HG02623 (cell line): ENCODE data around the gene GATAD2A.

Experiments used
- ATAC-seq: cut with Tn5 transposase; IDR thresholded peaks from one replicate; pipeline ENCODE4 v1.9.1; 2021; ENCODE audit warnings: moderate library complexity; ENCODE audit not compliant: unreplicated experiment

GATAD2A gene

DNA sequence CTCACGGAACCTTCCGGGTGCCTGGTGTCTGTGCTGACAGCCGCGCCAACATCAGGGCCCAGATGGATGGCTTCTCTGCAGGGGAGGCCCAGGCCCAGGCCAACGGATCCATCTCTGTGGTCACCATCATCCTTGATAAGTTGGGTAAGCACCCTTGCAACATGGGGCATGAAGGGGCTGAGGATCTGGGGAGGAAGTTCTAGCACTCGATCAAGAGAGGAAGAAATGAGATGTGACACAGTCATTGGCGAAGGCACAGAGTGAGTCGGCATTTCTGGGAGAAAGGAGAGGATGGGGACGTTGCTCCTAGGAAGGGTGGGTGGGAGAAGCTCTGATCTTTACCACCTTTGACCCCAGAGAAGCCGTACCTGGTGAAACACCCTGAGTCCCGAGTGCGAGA is 137.0 kb downstream of the GATAD2A start:
- ATAC-seq = no peak

DNA sequence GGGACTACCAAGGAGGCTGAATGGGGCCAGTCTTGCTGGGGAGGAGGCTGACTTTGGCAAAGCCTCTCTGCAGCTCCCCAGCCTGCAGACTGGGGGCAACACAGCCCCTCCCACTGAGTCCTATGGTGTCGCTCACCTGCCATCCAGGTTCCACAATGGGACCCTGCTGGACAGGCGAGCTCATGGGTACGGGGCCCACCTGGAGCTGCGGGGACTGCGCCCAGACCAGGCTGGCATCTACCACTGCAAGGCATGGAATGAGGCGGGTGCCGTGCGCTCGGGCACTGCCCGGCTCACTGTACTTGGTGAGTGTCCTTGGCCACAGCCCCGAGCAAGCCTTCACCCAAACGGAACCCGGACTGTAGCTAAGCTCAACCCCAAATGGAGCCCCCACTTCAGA is 137.6 kb downstream of the GATAD2A start:
- ATAC-seq = no peak

- no peak for ATAC-seq
These were observed 138.2 kb downstream of the GATAD2A start for GRCh38 chr19:19543640-19544039.

DNA sequence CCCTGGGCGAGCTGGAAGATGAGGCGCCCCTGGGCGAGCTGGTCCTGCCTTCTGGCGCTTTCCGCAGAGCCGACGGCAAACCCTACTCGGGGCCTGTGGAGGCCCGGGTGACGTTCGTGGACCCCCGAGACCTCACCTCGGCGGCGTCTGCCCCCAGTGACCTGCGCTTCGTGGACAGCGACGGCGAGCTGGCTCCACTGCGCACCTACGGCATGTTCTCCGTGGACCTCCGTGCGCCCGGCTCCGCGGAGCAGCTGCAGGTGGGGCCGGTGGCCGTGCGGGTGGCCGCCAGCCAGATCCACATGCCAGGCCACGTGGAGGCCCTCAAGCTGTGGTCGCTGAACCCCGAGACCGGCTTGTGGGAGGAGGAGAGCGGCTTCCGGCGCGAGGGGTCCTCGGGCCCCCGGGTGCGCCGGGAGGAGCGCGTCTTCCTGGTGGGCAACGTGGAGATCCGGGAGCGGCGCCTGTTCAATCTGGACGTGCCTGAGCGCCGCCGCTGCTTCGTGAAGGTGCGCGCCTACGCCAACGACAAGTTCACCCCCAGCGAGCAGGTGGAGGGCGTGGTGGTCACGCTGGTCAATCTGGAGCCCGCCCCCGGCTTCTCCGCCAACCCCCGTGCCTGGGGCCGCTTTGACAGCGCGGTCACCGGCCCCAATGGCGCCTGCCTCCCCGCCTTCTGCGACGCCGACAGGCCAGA is 138.9 kb downstream of the GATAD2A start:
- no peak for ATAC-seq

DNA sequence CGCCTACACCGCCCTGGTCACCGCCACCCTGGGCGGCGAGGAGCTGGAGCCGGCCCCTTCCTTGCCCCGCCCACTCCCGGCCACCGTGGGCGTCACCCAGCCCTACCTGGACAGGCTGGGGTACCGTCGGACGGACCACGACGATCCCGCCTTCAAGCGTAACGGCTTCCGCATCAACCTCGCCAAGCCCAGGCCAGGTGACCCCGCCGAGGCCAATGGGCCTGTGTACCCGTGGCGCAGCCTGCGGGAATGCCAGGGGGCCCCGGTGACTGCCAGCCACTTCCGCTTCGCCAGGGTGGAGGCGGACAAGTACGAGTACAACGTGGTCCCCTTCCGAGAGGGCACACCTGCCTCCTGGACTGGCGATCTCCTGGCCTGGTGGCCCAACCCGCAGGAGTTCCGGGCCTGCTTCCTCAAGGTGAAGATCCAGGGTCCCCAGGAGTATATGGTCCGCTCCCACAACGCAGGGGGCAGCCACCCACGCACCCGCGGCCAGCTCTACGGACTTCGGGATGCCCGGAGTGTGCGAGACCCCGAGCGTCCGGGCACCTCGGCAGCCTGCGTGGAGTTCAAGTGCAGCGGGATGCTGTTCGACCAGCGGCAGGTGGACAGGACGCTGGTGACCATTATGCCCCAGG is 139.6 kb downstream of the GATAD2A start:
- no peak for ATAC-seq

- ATAC-seq = no peak
These were observed 140.2 kb downstream of the GATAD2A start for GRCh38 chr19:19545707-19546106.

GRCh38 chr19:19546751-19547162 is 141.3 kb downstream of the GATAD2A start:
- no peak for ATAC-seq

GRCh38 chr19:19547674-19548336 is 142.3 kb downstream of the GATAD2A start:
- no peak for ATAC-seq

DNA sequence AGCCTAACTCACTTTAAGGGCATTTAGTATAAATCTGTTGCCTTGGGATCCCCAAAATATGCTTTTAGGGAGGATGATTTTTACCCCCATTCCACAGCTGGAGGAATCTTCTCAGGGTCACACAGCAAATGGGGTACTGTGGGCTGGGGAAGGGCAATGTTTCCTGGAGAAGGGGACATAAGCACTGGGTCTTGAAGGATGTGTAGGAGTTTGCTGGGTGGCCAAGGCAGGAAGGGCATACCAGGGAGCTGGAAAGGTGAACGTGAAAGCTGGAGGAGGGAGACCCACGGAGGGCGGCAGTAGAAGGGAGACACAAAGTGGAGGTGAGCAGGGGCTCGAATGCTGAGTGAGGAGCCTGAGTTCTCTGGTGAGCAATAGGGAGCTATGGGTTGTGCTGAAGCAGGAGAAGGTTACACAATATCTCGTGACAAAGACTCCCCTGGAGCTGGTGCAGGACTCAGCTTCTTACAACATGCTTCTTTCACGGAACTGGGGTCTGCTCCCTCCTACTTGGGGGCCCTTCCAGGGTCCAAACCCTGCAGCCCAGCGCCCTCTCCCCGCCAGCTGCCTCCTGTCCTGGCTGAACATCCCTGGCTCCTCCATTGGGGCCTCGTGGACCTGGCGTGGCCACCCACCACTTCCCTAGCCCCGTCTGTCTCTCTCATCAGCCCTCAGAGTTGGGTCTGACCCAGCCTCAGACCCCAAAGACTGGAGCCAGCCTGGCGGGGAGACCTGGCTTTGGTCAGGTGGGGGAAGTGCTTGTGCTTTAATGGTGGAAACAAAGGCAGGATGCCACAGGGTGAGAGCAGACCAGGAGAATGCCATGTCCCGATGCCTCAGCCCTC is 143.7 kb downstream of the GATAD2A start:
- no peak for ATAC-seq

- ATAC-seq = no peak
These were observed 144.5 kb downstream of the GATAD2A start for GRCh38 chr19:19549804-19550464.

- ATAC-seq = no peak
These were observed 145.0 kb downstream of the GATAD2A start for GRCh38 chr19:19550485-19550929.

DNA sequence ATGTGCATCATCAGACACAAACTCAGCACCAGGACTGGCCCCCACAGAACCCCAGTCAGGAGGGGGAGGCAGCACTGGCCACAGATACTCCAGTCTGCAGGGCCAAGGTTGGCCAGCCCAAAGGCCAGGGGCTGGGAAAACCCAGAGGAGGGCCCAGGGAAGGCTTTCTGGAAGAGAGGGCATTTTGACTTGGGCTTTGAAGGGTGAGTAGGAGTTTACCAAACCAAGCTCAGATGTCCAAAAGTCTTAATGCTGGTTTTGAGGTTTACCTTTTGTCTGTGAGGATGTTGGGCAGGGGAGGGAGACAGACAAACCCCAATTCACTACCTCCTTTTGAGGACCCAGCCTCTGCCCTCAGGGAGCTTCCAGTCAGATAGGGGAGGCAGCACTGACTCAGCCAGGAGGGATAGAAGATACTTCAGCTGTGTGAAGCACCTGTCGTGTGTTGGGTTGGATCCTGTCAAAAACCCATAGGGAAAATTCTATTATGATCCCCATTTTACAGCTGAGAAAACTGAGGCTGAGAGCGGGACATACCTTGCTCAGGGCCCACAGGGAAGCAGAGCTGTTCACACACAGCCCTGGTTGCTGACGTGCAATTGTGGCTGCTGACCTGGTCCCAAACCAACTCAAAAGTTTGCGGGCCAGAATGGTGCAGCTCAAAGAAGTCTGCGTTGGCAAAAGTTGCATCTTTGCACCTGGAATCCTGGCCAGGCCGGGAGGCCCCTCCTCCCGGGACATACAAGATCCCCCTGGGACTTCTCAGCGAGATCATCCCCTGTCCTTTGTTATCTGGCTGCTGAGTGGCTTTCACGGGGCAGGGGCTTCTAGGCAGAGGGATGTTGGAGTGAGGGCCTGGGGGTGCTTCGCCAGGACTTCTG is 145.7 kb downstream of the GATAD2A start:
- ATAC-seq = no peak

GRCh38 chr19:19551853-19552192 is 146.3 kb downstream of the GATAD2A start:
- ATAC-seq = no peak

DNA sequence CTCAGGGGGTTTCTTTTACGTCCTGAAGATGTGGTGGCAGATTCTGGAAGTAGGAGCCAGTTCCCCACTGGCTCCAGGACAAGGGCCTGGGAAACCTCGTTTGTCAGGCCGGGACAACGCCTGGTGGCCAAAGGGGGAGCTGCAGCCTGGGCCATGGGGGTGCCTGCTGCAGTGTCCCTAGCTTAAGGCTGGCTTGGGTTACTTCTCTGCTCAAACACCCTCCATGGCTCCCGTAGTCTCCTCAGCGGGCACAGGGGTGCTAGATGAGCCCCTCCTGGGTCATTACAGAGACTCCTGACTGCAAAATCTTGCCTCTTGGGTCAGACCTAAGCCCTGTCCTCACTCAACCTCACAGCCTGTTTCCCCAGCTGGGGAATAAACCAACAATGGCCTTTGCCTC is 147.3 kb downstream of the GATAD2A start:
- no peak for ATAC-seq

- no peak for ATAC-seq
These were observed 148.2 kb downstream of the GATAD2A start for GRCh38 chr19:19553670-19554069.

- no peak for ATAC-seq
These were observed 148.9 kb downstream of the GATAD2A start for GRCh38 chr19:19554074-19555023.

- no peak for ATAC-seq
These were observed 152.6 kb downstream of the GATAD2A start for GRCh38 chr19:19558055-19558454.
